IMR-90 (cell line): ENCODE measurements around the gene TENM4. TPM values are rescaled to one million over a fixed set of nuclear protein-coding genes. Genes with fewer than 3 reads are reported as not detected.

Experiments
- ATAC-seq: fragments of 200-7000 bp; cut with Tn5 transposase; 2 replicates; pipeline ENCODE4 v1.9.1; 2020; ENCODE audit warnings: low read depth, mild to moderate bottlenecking, moderate library complexity
- BruUV-seq: library from RNA; stranded (reverse); fragments of 400-500 nt; replicated peaks from 2 replicates; lab custom pipeline; 2021; lab: Mats Ljungman, UMichigan
- CTCF ChIA-PET: fragments of 300-600 bp; formaldehyde crosslinking; extraction: SDS; loops from one replicate; lab custom pipeline; 2021; ENCODE audit warnings: antibody characterized with exemption; lab: Yijun Ruan, JAX
- POLR2A ChIA-PET: fragments of 300-600 bp; sonication (Branson Sonifier 250); formaldehyde crosslinking; loops from one replicate; lab custom pipeline; 2022; ENCODE audit warnings: antibody characterized with exemption; ENCODE audit not compliant: unreplicated experiment; lab: Charles Lee
- DNase-seq: peaks from one replicate; pipeline ENCODE4 v3.0.0; 2013
- H2AFZ ChIP-seq: replicated peaks from 2 replicates; pipeline ENCODE3; 2013; ENCODE audit warnings: low read length, mild to moderate bottlenecking; ENCODE audit not compliant: poor library complexity
- H2AK5ac ChIP-seq: 2 replicates; pipeline ENCODE4 v1.6.1; 2013; ENCODE audit warnings: low read depth, low read length, inconsistent platforms
- H2AK9ac ChIP-seq: replicated peaks from 2 replicates; pipeline ENCODE3; 2013; ENCODE audit warnings: mild to moderate bottlenecking, low read depth, low read length, moderate library complexity; ENCODE audit not compliant: poor library complexity
- H2BK120ac ChIP-seq: 2 replicates; pipeline ENCODE4 v1.6.1; 2013; ENCODE audit warnings: low read depth, low read length, inconsistent platforms
- H2BK15ac ChIP-seq: 3 replicates; pipeline ENCODE4 v1.6.1; 2013; ENCODE audit warnings: low read depth, low read length, inconsistent platforms
- H2BK20ac ChIP-seq: 2 replicates; pipeline ENCODE4 v1.6.1; 2013; ENCODE audit warnings: low read depth, mild to moderate bottlenecking, inconsistent platforms, low read length, moderate library complexity
- H2BK5ac ChIP-seq: 2 replicates; pipeline ENCODE4 v1.6.1; 2013; ENCODE audit warnings: mild to moderate bottlenecking, low read depth, low read length, inconsistent platforms; ENCODE audit not compliant: poor library complexity, severe bottlenecking
- H3K14ac ChIP-seq: replicated peaks from 2 replicates; pipeline ENCODE4 v1.6.1; 2013; ENCODE audit warnings: low read depth, low read length, inconsistent platforms
- H3K18ac ChIP-seq: 2 replicates; pipeline ENCODE4 v1.6.1; 2013; ENCODE audit warnings: low read depth, low read length, control low read depth
- H3K23ac ChIP-seq: 2 replicates; pipeline ENCODE4 v1.6.1; 2013; ENCODE audit warnings: low read depth, low read length, inconsistent platforms
- H3K27ac ChIP-seq: 2 replicates; pipeline ENCODE4 v1.5.1; 2013; ENCODE audit warnings: mild to moderate bottlenecking, control low read depth, low read length; ENCODE audit not compliant: insufficient read depth
- H3K27me3 ChIP-seq: 2 replicates; pipeline ENCODE4 v1.6.1; 2013; ENCODE audit warnings: low read length; ENCODE audit not compliant: control insufficient read depth, insufficient read depth
- H3K36me3 ChIP-seq: 2 replicates; pipeline ENCODE4 v1.6.1; 2013; ENCODE audit warnings: low read length, mixed read lengths; ENCODE audit not compliant: control insufficient read depth, insufficient read depth
- H3K4ac ChIP-seq: 2 replicates; pipeline ENCODE4 v1.6.1; 2013; ENCODE audit warnings: low read depth, low read length, inconsistent platforms
- H3K4me1 ChIP-seq: 2 replicates; pipeline ENCODE4 v1.6.1; 2013; ENCODE audit warnings: low read length, mixed read lengths; ENCODE audit not compliant: control insufficient read depth, insufficient read depth
- H3K4me2 ChIP-seq: 2 replicates; pipeline ENCODE4 v1.6.1; 2013; ENCODE audit warnings: low read depth, mild to moderate bottlenecking, control low read depth, low read length, moderate library complexity
- H3K4me3 ChIP-seq: 2 replicates; pipeline ENCODE4 v1.5.1; 2013; ENCODE audit warnings: low read depth, mild to moderate bottlenecking, control low read depth, low read length, moderate library complexity; ENCODE audit not compliant: insufficient read depth
- H3K56ac ChIP-seq: 2 replicates; pipeline ENCODE4 v1.6.1; 2013; ENCODE audit warnings: low read length, inconsistent platforms; ENCODE audit not compliant: insufficient read depth; ENCODE audit errors: extremely low read depth
- H3K79me1 ChIP-seq, 2 experiments: 2 replicates each; pipeline ENCODE4 v1.6.1; 2013; ENCODE audit warnings: low read length in 2 of 2, inconsistent platforms in 1 of 2, low read depth in 1 of 2
- H3K9ac ChIP-seq: 2 replicates; pipeline ENCODE4 v1.6.1; 2013; ENCODE audit warnings: low read depth, low read length, control low read depth
- H3K9me1 ChIP-seq: 2 replicates; pipeline ENCODE4 v1.6.1; 2013; ENCODE audit warnings: low read length, inconsistent platforms; ENCODE audit not compliant: insufficient read depth
- H3K9me3 ChIP-seq: 2 replicates; pipeline ENCODE4 v1.6.1; 2013; ENCODE audit warnings: low read length; ENCODE audit not compliant: control insufficient read depth, insufficient read depth
- H4K20me1 ChIP-seq: 2 replicates; pipeline ENCODE4 v1.6.1; 2013; ENCODE audit warnings: low read length, inconsistent platforms; ENCODE audit not compliant: insufficient read depth
- H4K5ac ChIP-seq: 2 replicates; pipeline ENCODE4 v1.6.1; 2013; ENCODE audit warnings: mild to moderate bottlenecking, low read depth, low read length, control low read depth
- H4K8ac ChIP-seq, 2 experiments: 2 replicates each; pipeline ENCODE4 v1.6.1; 2013; ENCODE audit warnings: low read depth in 2 of 2, low read length in 2 of 2, control low read depth in 1 of 2, inconsistent platforms in 1 of 2
- H4K91ac ChIP-seq: 2 replicates; pipeline ENCODE4 v1.6.1; 2013; ENCODE audit warnings: low read depth, low read length, inconsistent platforms; ENCODE audit not compliant: insufficient read depth
- BHLHE40 ChIP-seq: fragments of 150-350 bp; IDR thresholded peaks from 2 replicates; pipeline ENCODE4 v1.6.1; 2016; ENCODE audit warnings: mild to moderate bottlenecking, low read depth, low read length
- CEBPB ChIP-seq: IDR thresholded peaks from 2 replicates; pipeline ENCODE4 v1.6.1; 2012; ENCODE audit warnings: low read depth, low read length, improper control_type of control experiment
- CHD1 ChIP-seq: IDR thresholded peaks from 2 replicates; pipeline ENCODE4 v1.6.1; 2012; ENCODE audit warnings: low read depth, low read length, improper control_type of control experiment
- FOS ChIP-seq: fragments of 150-350 bp; IDR thresholded peaks from 2 replicates; pipeline ENCODE4 v1.6.1; 2016; ENCODE audit warnings: low read depth, low read length
- MAFK ChIP-seq: IDR thresholded peaks from 2 replicates; pipeline ENCODE4 v1.6.1; 2012; ENCODE audit warnings: low read depth, low read length, improper control_type of control experiment
- MAZ ChIP-seq: IDR thresholded peaks from 2 replicates; pipeline ENCODE4 v1.6.1; 2012; ENCODE audit warnings: low read depth, mild to moderate bottlenecking, low read length, improper control_type of control experiment, moderate library complexity, borderline replicate concordance
- MXI1 ChIP-seq: IDR thresholded peaks from 2 replicates; pipeline ENCODE4 v1.6.1; 2012; ENCODE audit warnings: low read depth, mild to moderate bottlenecking, low read length, moderate library complexity, borderline replicate concordance
- NFE2L2 ChIP-seq: fragments of 150-350 bp; IDR thresholded peaks from 2 replicates; pipeline ENCODE4 v1.6.1; 2016; ENCODE audit warnings: low read depth, mild to moderate bottlenecking, low read length
- POLR2A ChIP-seq: IDR thresholded peaks from 2 replicates; pipeline ENCODE4 v1.6.1; 2012; ENCODE audit warnings: mild to moderate bottlenecking, low read depth, low read length
- RAD21 ChIP-seq: IDR thresholded peaks from 2 replicates; pipeline ENCODE4 v1.6.1; 2012; ENCODE audit warnings: low read length, improper control_type of control experiment
- RCOR1 ChIP-seq: IDR thresholded peaks from 2 replicates; pipeline ENCODE4 v1.6.1; 2012; ENCODE audit warnings: mild to moderate bottlenecking, low read length, improper control_type of control experiment; ENCODE audit not compliant: insufficient replicate concordance
- RFX5 ChIP-seq: IDR thresholded peaks from 2 replicates; pipeline ENCODE4 v1.8.0; 2012; ENCODE audit warnings: low read depth, mild to moderate bottlenecking, low read length, moderate library complexity
- SMC3 ChIP-seq: fragments of 150-350 bp; IDR thresholded peaks from 2 replicates; pipeline ENCODE4 v1.6.1; 2016; ENCODE audit warnings: low read depth, mild to moderate bottlenecking, antibody characterized with exemption, low read length, moderate library complexity
- WGBS, 2 experiments: methylation state at CpG; one replicate each; pipeline versions ENCODE4 v1.1.5 to v1.1.7; 2013; ENCODE audit warnings: missing lambda C conversion rate in 2 of 2; ENCODE audit not compliant: insufficient read length in 1 of 2; ENCODE audit errors: extremely low coverage in 2 of 2; 5-methylcytosine and 5-hydroxymethylcytosine counted together
- dilution Hi-C: fragments of 300-500 bp; cut with HindIII; formaldehyde crosslinking; loops from one replicate; pipeline ENCODE4 v1.14.3; 2018; ENCODE audit warnings: low sequenced_read_pairs; ENCODE audit not compliant: unreplicated experiment
- in situ Hi-C: fragments of 300-500 bp; cut with MboI; formaldehyde crosslinking; loops from 3 replicates; pipeline ENCODE4 v1.14.3; 2019; ENCODE audit warnings: low sequenced_read_pairs, inconsistent platforms, mixed read lengths
- intact Hi-C: fragments of 100-400 bp; cut with micrococcal nuclease; formaldehyde crosslinking; loops from 2 replicates; pipeline ENCODE4 v1.10.0; 2022
- polyA plus RNA-seq, 3 experiments: library from polyadenylated mRNA; depleted of rRNA; stranded (reverse); fragments of >200 nt; gene quantifications; 2 replicates each; pipeline ENCODE4 v1.2.3, GENCODE V29; 2012; ENCODE audit warnings: low replicate concordance in 1 of 3
- total RNA-seq: library from RNA; depleted of rRNA; stranded (reverse); fragments of >200 nt; gene quantifications from 2 replicates; pipeline ENCODE4 v1.2.3, GENCODE V29; 2012
- TF ChIP-seq, protein P1 (sequence below): fragments of 150-350 bp; IDR thresholded peaks from 2 replicates; pipeline ENCODE4 v1.6.1; 2017; ENCODE audit warnings: mild to moderate bottlenecking, antibody characterized with exemption, low read length, low read depth
- TF ChIP-seq, protein P2 (sequence below): conservative IDR thresholded peaks from 2 replicates; pipeline ENCODE4 v1.5.1; 2012; ENCODE audit warnings: mild to moderate bottlenecking, low read depth, low read length, improper control_type of control experiment
- TF ChIP-seq, protein P3 (sequence below): fragments of 150-350 bp; IDR thresholded peaks from 2 replicates; pipeline ENCODE4 v1.6.1; 2016; ENCODE audit warnings: low read depth, mild to moderate bottlenecking, low read length, moderate library complexity, borderline replicate concordance

TENM4 gene
- total and polyA plus RNA-seq, 2 of the 4 experiments (the other 2 are of a cell fraction), result 7.4 to 9.0 TPM

DNA sequence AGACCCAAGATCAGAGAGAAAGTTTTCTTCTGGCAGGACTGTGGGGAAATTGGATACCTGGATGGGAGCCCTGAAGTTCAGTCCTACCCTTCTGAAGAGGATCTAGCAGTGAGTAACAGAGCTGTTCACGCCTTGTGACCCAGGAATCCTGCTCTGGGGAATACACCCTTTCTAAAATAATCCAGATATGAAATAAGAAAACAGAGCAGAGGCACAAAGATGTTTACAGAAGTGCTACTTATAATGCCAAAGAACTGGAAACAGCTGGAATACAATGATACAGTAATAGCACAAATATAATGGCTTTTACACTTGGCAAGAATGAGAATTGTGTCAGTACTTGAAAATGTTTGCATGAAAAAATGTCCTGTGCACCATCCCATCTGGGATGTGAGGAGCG lies 562.2 kb downstream of the TENM4 start:
- H2BK5ac ChIP-seq, result no peak overlapping the region
- no peaks in the 10 kb centered on the region; the same call in 1 of the 2 replicates for H3K9me1 ChIP-seq
- H3K4me2 ChIP-seq, result no peak overlapping the region
- no peak overlapping the region for H4K8ac ChIP-seq
- no peak for ATAC-seq
- no peaks in the 10 kb centered on the region; the same call in 1 of the 2 replicates for H3K9me3 ChIP-seq
- H3K23ac ChIP-seq, result no peak overlapping the region
- no peak overlapping the region for H3K18ac ChIP-seq
- H3K14ac ChIP-seq, result no peak overlapping the region
- ChIA-PET CTCF (no interaction called here), POLR2A (no interaction called here)
- H2AK9ac ChIP-seq, result no peak overlapping the region
- H2AFZ ChIP-seq, result no peak overlapping the region
- H2AK5ac ChIP-seq, result no peak overlapping the region
- no peaks in the 10 kb centered on the region for H3K4me1 ChIP-seq
- TF ChIP-seq, protein P1, sequence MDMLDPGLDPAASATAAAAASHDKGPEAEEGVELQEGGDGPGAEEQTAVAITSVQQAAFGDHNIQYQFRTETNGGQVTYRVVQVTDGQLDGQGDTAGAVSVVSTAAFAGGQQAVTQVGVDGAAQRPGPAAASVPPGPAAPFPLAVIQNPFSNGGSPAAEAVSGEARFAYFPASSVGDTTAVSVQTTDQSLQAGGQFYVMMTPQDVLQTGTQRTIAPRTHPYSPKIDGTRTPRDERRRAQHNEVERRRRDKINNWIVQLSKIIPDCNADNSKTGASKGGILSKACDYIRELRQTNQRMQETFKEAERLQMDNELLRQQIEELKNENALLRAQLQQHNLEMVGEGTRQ, result no peak
- no peak for TF ChIP-seq MAFK
- no peak for TF ChIP-seq CHD1
- no peak for TF ChIP-seq RCOR1
- no peak for TF ChIP-seq RFX5
- no peak for TF ChIP-seq BHLHE40
- no peak for TF ChIP-seq FOS
- TF ChIP-seq, protein P2, sequence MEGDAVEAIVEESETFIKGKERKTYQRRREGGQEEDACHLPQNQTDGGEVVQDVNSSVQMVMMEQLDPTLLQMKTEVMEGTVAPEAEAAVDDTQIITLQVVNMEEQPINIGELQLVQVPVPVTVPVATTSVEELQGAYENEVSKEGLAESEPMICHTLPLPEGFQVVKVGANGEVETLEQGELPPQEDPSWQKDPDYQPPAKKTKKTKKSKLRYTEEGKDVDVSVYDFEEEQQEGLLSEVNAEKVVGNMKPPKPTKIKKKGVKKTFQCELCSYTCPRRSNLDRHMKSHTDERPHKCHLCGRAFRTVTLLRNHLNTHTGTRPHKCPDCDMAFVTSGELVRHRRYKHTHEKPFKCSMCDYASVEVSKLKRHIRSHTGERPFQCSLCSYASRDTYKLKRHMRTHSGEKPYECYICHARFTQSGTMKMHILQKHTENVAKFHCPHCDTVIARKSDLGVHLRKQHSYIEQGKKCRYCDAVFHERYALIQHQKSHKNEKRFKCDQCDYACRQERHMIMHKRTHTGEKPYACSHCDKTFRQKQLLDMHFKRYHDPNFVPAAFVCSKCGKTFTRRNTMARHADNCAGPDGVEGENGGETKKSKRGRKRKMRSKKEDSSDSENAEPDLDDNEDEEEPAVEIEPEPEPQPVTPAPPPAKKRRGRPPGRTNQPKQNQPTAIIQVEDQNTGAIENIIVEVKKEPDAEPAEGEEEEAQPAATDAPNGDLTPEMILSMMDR, result no peak
- TF ChIP-seq, protein P3, sequence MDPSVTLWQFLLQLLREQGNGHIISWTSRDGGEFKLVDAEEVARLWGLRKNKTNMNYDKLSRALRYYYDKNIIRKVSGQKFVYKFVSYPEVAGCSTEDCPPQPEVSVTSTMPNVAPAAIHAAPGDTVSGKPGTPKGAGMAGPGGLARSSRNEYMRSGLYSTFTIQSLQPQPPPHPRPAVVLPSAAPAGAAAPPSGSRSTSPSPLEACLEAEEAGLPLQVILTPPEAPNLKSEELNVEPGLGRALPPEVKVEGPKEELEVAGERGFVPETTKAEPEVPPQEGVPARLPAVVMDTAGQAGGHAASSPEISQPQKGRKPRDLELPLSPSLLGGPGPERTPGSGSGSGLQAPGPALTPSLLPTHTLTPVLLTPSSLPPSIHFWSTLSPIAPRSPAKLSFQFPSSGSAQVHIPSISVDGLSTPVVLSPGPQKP, result no peak
- TF ChIP-seq MAZ, result no peak
- no peak for TF ChIP-seq NFE2L2
- TF ChIP-seq SMC3, result no peak
- TF ChIP-seq CEBPB, result no peak
- TF ChIP-seq MXI1, result no peak
- no peak for TF ChIP-seq RAD21
- TF ChIP-seq POLR2A, result no peak
- DNase-seq, result no peak
- no peak overlapping the region for H2BK15ac ChIP-seq
- in situ Hi-C loops, result no loop called here
- no peak overlapping the region for H3K27ac ChIP-seq
- WGBS, 2 experiments, result no CpG with 5 or more reads among the region's 2 CpGs
- H3K56ac ChIP-seq, result no peak overlapping the region
- no peak overlapping the region for H3K4me3 ChIP-seq
- no peak overlapping the region for H2BK20ac ChIP-seq
- H3K4ac ChIP-seq, result no peak overlapping the region
- H3K9ac ChIP-seq, result no peak overlapping the region
- no peaks in the 10 kb centered on the region for H3K79me1 ChIP-seq
- H3K36me3 ChIP-seq, result peaks cover 5% of the 10 kb centered on the region; the same call in 1 of the 2 replicates
- no TSS peak for BruUV-seq
- no peak overlapping the region for H4K5ac ChIP-seq
- H4K91ac ChIP-seq, result no peak overlapping the region
- no peak overlapping the region for H2BK120ac ChIP-seq
- H3K27me3 ChIP-seq, result no peaks in the 10 kb centered on the region
- dilution Hi-C loops, result no loop called here
- H4K20me1 ChIP-seq, result no peaks in the 10 kb centered on the region
- intact Hi-C loops, result no loop called here
